ENCODE data around the gene CYP2J2. TPM values are rescaled to one million over a fixed set of nuclear protein-coding genes. Genes with fewer than 3 reads are reported as not detected.

Gene CYP2J2
- total RNA-seq, 1 experiment from 2014 or later, result 1.6 TPM

DNA sequence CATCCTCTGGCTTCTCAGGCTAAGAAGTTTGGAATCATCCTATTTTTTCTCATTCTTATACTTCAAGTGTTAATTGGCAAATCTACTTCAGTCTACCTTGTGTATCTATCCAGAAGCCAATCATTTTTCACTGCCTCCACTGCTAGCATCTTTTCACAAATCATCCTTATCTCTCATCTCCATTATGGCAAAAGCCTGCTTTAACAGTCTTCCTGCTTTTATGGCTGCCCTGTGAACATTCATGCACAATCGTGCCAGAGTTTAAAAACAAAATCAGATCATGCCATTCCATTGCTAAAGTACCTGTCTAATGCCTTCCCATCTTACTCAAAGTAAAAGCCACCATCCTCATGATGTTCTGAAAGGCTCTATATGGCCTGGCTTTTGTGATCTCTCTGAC, 19.2 kb upstream of the CYP2J2 start:
- Histone ChIP-seq H4K20me1 (ENCODE audit: insufficient read depth) (no peaks in the 10 kb centered on the region), H3K36me3 (ENCODE audit: low read depth) (no peaks in the 10 kb centered on the region), H3K9me3 (ENCODE audit: insufficient read depth, low read depth) (no peaks in the 10 kb centered on the region), H3K4me3 (no peak overlapping the region), H3K79me2 (ENCODE audit: low read depth) (no peaks in the 10 kb centered on the region), H3K4me2 (no peak overlapping the region), H3K4me1 (replicated peaks; ENCODE audit: insufficient read depth) (no peaks in the 10 kb centered on the region), H3F3A (ENCODE audit: insufficient read depth, low read depth) (no peaks in the 10 kb centered on the region), H3K9me2 (ENCODE audit: insufficient read depth) (no peaks in the 10 kb centered on the region), H2AFZ (no peak overlapping the region), H3K27me3 (ENCODE audit: insufficient read depth, low read depth) (no peaks in the 10 kb centered on the region), H3K27ac (no peak overlapping the region)
- no TSS peak for BruUV-seq (replicated peaks)
- DNase-seq, result no peak
- CTCF ChIA-PET, result interaction anchor here (2.6 kb wide), 1 partner anchor 65 kb away, joined by 48 read pairs; no protein-coding TSS in a partner anchor
- intact Hi-C loops (cut with micrococcal nuclease; ENCODE audit: unreplicated experiment), result loop anchor here (2.0 to 5.0 kb wide), 2 partner anchors 163 to 1429 kb away; no protein-coding TSS in a partner anchor
- no peak for TF ChIP-seq EZH2 (IDR thresholded peaks at IDR 0.05; ENCODE audit: low read depth)
- TF ChIP-seq, protein P1, sequence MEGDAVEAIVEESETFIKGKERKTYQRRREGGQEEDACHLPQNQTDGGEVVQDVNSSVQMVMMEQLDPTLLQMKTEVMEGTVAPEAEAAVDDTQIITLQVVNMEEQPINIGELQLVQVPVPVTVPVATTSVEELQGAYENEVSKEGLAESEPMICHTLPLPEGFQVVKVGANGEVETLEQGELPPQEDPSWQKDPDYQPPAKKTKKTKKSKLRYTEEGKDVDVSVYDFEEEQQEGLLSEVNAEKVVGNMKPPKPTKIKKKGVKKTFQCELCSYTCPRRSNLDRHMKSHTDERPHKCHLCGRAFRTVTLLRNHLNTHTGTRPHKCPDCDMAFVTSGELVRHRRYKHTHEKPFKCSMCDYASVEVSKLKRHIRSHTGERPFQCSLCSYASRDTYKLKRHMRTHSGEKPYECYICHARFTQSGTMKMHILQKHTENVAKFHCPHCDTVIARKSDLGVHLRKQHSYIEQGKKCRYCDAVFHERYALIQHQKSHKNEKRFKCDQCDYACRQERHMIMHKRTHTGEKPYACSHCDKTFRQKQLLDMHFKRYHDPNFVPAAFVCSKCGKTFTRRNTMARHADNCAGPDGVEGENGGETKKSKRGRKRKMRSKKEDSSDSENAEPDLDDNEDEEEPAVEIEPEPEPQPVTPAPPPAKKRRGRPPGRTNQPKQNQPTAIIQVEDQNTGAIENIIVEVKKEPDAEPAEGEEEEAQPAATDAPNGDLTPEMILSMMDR (conservative IDR thresholded peaks at IDR 0.05), result no peak
- POLR2A ChIA-PET (ENCODE audit: unreplicated experiment), result no interaction called here

DNA sequence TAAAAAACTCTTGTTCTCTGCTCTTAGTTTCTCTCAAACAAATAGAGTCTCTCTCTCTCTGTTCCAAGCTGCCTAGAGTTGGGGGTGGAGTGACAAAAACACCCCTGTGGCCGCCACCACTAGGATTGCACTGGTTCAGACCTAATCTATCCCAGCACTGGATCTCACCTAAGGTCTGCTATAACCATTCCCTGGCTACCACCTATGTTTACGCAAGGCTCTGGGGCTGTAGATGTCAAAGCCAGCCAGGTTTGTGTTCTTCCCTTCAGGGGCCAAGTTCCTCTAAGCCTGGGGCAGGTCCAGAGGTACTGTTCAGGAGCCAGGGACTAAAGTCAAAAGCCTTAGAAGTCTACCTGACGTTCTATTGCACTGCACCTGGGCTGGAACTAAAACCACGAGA, 12.8 kb upstream of the CYP2J2 start:
- intact Hi-C loops (cut with micrococcal nuclease; ENCODE audit: unreplicated experiment), result no loop called here
- TF ChIP-seq EZH2 (IDR thresholded peaks at IDR 0.05; ENCODE audit: low read depth), result no peak
- TF ChIP-seq, protein P1 (conservative IDR thresholded peaks at IDR 0.05), result no peak
- H3K9me3 ChIP-seq (ENCODE audit: insufficient read depth, low read depth), result no peaks in the 10 kb centered on the region
- no peaks in the 10 kb centered on the region for H3K36me3 ChIP-seq (ENCODE audit: low read depth)
- H3K4me1 ChIP-seq (replicated peaks; ENCODE audit: insufficient read depth), result no peaks in the 10 kb centered on the region
- no peak overlapping the region for H3K4me3 ChIP-seq
- no peaks in the 10 kb centered on the region for H3K9me2 ChIP-seq (ENCODE audit: insufficient read depth)
- DNase-seq, result no peak
- BruUV-seq (replicated peaks), result no TSS peak
- ChIA-PET POLR2A (ENCODE audit: unreplicated experiment) (no interaction called here), CTCF (no interaction called here)
- H3K79me2 ChIP-seq (ENCODE audit: low read depth), result no peaks in the 10 kb centered on the region
- H3K4me2 ChIP-seq, result no peak overlapping the region
- no peaks in the 10 kb centered on the region for H4K20me1 ChIP-seq (ENCODE audit: insufficient read depth)
- no peaks in the 10 kb centered on the region for H3F3A ChIP-seq (ENCODE audit: insufficient read depth, low read depth)
- no peaks in the 10 kb centered on the region for H3K27me3 ChIP-seq (ENCODE audit: insufficient read depth, low read depth)
- no peak overlapping the region for H2AFZ ChIP-seq
- no peak overlapping the region for H3K27ac ChIP-seq

DNA sequence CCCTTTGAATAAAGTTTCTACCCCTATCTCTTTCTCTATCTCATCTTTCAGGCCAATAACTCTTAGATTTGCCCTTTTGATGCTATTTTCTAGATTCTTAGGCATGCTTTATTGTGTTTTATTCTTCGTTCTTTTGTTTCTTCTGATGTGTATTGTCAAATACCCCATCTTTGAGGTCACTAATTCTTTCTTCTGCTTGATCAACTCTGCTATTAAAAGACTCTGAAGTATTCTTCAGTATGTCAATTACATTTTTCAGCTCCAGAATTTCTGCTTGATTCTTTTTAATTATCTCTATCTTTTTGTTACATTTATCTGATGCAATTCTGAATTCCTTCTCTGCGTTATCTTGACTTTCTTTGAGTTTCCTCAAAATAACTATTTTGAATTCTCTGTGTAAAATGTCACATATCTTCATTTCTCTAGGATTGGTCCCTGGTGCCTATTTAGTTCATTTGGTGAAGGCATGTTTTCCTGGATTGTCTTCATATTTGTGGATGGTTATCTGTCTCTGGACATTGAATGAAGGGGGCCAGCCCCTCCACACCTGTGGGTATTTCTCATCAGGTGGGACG, 11.2 kb upstream of the CYP2J2 start:
- Histone ChIP-seq H3K27ac (no peak overlapping the region), H3F3A (ENCODE audit: insufficient read depth, low read depth) (no peaks in the 10 kb centered on the region), H3K36me3 (ENCODE audit: low read depth) (no peaks in the 10 kb centered on the region), H3K79me2 (ENCODE audit: low read depth) (no peaks in the 10 kb centered on the region), H3K4me3 (no peak overlapping the region), H3K27me3 (ENCODE audit: insufficient read depth, low read depth) (no peaks in the 10 kb centered on the region), H3K9me3 (ENCODE audit: insufficient read depth, low read depth) (no peaks in the 10 kb centered on the region), H3K9me2 (ENCODE audit: insufficient read depth) (no peaks in the 10 kb centered on the region), H3K4me2 (no peak overlapping the region), H3K4me1 (replicated peaks; ENCODE audit: insufficient read depth) (no peaks in the 10 kb centered on the region), H4K20me1 (ENCODE audit: insufficient read depth) (no peaks in the 10 kb centered on the region), H2AFZ (no peak overlapping the region)
- DNase-seq, result no peak
- POLR2A ChIA-PET (ENCODE audit: unreplicated experiment), result no interaction called here
- no TSS peak for BruUV-seq (replicated peaks)
- TF ChIP-seq, protein P1 (conservative IDR thresholded peaks at IDR 0.05), result no peak
- TF ChIP-seq EZH2 (IDR thresholded peaks at IDR 0.05; ENCODE audit: low read depth), result no peak
- intact Hi-C loops (cut with micrococcal nuclease; ENCODE audit: unreplicated experiment), result no loop called here
- CTCF ChIA-PET, result no interaction called here
